Umbilical cord (tissue), 2 donors: ENCODE data around the gene HS2ST1. TPM values are rescaled to one million over a fixed set of nuclear protein-coding genes. Genes with fewer than 3 reads are reported as not detected.

Source experiments
- DNase-seq: peaks from one replicate; pipeline ENCODE4 v3.0.0-alpha.2; 2015; ENCODE audit warnings: low spot score
- total RNA-seq: library from RNA; depleted of rRNA; stranded (reverse); fragments of >200 nt; gene quantifications from one replicate; pipeline ENCODE4 v1.2.3, GENCODE V29; 2014; ENCODE audit warnings: low replicate concordance; ENCODE audit not compliant: insufficient read depth

HS2ST1 gene
- total RNA-seq, 1 donor from 2014 or later, result 18.8 TPM

DNA sequence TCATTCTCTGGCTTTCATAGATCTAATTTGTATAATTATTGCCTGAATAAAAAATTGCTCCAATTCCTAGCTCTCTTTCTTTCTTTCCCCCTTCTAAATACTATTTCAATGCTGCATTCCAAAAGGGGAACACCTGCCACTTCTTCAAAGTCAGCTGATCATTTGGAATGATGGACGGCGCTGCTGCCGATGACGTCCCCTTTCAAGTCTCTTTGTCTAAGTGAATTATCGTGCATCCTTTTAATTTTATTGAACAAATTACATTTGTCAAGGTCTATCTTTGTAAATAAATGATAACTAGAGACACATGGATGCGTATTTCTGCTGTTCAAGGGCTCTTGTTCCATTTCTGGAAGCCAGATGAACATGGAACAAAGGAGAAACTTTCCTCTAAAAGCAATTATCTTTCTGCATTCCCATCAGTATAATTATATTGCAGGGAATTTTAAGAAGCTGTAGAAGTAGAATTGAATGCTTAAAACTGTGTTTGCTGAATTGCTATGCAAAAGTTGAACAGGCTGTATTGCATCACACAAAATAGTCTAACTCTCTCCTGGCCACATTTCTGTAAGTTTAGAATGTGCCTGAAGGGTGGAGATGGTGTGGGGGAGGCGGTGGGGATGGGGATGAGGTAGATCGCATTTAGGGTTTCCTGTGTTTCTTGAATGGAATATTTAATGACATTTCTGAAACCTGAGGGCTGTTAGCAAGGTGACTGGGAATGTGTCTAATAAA, 222.3 kb downstream of the HS2ST1 start:
- no peak for DNase-seq

DNA sequence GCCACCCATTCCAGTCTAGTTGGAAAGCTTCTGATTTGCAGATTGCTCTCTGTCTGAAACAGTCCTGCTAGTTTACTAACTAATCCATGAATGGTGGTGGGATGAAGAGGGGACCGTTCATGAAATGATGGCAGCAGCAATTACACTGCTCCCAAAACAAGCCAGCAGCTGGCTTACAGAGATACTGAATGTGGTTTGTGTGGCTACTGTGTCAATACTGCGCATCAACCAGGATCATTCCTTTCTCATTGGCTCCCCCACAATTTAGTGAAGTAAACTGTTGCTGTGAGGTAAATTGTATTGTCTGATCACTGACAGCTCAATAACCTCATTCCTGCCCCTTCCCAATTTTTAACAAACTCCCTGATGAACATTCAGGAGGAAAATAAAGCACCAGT, 222.9 kb downstream of the HS2ST1 start:
- DNase-seq, result no peak

DNA sequence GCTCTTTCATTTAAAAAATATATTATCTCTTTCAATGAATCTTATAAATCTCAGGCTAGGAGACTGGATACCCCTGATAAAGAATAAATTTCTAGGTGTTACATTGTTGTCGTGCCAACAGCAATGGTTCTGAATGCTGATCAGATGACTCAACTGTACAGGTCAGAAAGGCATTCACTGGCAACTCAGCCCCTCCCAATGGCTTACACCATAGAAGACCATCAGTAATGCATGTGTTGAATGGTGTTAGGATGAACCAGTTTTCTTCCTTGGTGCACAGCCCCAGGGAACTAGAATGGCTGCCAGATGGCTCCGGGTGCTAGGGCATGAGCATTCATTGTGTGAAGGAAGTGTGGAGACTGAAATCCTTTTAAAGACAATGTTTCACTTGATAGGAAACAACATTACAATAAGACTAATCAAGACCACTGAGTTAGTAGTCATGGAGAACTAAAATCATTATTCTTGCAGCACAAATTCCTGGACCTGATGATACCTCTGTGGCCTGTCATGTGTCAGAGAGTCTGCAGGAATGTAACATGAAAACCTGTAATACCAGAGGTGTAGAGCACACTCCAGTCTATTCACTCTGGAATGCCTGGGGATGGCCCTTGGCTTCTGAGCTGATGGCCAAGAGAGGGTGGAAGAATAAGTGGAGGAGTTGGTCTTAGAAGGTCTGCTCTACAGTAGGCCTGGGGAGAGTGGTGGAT, 226.6 kb downstream of the HS2ST1 start:
- no peak for DNase-seq

DNA sequence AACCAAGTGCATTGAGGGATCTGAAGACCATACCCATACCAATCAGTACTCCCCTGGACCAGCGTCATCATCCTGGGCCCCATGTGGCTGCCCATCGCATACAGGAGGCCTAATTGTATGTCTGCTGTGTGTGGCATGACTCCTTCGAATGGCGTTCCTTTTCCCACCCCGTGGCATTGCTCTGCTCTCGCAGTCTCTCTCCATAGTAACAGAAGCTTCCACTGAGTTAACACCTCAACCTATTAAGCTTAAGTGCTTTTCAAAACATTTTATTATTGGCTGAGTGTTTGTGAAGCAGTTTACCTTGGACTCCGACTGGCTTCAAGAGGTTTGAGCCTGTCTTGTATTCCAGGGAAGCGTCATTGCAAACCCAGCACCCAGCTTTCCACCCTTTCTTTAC, 227.1 kb downstream of the HS2ST1 start:
- no peak for DNase-seq

DNA sequence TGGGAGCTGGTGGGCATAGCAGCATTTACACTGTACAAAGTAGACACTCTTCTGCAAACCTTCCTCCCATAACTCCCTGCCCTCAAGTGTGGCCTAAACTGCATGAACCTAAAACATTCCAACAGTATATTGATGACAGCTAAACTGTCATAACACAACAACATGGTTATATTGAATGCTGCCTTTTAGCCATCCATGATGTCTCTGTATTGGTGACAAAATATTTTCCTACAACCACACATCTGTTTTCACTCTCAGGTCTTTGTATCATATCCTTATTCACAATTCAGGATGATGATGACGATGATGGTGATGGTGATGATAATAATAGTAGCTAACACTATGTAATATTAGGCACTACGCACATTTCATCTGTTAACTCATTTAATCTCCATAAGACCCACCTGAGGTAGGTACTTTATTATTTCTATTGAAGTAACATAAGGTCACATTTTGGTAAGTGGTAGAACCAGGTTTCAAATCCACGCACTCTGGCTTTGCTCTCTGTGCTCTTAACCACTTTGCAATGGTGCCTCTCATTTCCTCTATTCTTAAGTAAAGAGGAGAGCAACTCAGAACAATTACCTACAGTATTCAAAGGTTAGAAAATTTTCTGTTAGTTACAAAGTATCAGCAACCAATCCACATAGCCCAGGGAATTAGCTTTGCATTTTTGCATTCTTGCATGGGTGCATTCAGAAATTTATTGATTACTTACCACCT, 229.1 kb downstream of the HS2ST1 start:
- DNase-seq, result no peak

DNA sequence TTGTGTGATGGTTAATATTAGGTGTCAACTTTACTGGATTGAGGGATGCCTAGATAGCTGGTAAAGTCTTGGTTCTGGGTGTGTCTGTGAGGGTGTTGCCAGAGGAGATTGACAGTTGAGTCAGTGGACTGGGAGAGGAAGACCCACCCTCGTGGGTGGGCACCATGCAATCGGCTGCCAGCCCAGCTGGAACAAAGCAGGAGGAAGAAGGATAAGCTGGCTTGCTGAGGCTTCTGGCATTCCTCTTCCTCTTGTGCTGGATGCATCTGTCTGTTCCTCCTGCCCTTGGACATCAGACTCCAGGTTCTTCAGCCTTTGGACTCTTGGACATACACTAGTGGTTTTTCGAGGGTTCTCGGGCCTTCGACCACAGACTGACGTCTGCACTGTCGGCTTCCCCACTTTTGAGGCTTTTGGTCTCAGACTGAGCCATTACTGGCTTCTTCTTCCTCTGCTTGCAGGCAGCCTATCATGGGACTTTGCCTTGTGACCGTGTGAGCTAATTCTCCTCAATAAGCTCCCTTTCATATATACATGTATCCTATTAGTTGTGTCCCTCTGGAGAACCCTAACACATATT, 230.0 kb downstream of the HS2ST1 start:
- no peak for DNase-seq

DNA sequence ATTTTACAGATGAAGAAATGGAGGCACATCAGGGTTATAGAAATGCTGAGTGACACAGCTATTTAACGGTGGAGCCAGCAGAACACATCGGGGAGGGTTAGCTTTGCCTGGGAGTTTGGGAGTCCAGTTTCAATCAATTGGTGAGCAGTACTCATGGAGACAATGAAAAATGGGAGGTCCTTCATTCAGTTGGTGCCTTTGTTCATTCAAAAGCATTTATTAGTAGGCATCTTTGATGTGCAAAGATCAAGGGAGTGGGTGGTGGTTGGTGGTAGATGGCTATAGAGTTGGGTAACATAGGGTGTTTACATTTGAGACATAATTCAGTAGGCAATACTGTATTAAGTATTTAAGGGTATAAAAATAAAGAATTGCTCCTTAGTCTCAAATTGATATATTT, 230.5 kb downstream of the HS2ST1 start:
- no peak for DNase-seq

DNA sequence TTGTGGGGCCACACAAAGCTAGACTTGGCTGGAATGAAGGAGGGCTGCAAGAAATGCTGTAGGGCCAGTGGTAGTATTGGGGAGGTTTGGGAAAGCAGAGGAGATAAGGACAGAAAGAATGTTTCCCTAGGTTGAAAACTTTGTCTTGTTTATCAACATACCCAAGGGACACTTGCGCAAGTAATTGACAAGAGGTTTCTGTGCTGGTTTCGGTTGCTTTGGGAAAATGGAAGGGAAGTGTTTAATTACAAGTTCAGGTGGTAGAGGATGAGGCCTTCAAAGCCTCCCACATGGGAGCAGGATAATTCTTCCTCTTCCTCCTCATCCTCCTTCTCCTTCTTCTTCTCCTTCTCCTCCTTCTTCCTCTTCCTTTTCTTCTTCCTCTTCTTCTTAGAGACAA, 232.1 kb downstream of the HS2ST1 start:
- no peak for DNase-seq

DNA sequence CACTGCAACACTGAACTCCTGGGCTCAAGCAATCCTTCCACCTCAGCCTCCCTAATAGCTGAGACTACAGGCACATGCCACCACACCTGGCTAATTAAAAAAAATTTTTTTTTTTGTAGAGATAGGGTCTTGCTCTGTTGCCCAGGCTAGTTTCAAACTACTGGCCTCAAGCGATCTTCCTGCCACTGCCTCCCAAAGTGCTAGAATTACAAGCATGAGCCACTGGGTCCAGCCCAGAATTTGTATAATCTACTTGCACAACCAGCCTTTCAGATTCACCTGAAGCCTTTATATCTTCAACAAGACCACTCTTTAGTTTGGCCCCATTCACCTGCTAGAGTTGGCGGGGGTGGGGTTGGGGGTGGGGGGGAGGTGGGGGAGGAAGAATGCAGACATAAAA, 232.6 kb downstream of the HS2ST1 start:
- no peak for DNase-seq

DNA sequence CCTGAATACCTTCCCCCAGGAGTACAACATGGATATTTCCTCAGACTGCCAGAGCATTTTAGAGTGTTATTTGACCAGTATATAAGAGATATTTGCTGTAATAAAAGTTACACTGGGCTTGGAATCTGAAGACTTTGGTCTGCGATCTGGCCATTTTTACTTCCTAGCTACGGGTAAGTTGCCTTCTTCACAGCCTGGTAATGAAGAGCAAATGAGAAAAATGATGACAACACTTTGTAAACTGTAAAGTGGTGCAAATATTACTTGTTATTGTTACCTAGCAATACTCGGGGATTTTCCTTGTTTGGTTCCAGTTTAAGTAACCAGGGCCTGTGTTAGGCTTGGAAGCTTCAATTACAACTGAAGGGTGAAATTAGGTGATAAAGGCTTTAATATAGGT, 233.4 kb downstream of the HS2ST1 start:
- no peak for DNase-seq

DNA sequence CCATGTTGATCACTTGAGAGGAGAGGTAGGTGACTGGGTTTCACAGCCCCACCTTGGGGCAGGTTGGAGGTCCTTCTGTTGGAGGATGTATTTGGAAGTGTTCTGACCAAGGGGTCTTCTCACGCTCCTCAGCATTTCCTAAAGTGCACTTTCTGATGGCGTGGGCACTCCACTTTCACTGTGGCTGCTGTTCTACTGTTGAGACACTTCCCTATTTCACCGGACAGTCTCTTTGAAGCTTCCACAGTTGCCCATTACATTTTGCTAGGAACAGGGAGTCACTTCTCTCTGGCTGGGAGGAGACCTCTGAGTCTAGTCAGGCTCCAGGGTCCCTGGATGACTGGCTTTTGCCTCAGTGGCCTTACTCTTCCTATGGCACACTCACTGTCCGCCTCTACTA, 234.2 kb downstream of the HS2ST1 start:
- no peak for DNase-seq

DNA sequence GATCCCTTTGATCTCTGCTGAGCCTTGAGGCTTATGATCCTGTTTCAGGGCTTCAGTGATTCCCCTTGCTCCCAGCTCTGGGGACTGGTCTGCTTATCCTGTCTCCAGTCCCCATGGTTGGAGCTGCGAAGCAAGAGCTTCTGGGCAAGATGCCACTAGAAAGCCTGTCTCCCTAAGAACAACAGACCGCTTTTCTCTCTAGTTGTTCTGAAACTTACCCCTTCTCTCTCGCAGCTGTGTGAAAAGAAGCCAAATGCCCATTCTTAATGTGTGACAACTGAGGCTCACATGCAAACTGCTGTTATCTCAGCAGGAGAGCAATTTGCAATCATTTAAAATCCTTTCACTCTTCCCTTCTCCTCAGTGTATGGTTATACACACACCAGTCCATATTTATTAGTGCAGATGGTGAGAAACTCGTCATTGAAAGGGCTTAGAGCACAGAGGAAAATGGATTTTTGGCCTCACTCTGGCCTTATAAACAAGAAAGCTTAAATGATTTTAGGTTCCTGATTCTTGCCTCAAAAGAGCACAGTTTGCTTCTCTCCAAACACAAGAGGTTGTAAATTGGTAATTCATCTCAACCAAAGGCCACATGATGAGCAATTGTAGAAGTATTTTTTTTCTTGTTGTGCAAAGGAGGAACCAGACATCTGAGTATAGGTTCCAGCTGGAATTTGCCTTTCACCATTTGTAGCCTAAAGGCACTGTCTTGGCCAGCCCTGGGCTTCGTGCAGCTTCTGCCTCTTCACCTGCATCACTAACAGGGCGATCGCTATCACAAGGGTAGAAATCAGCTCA, 235.0 kb downstream of the HS2ST1 start:
- DNase-seq, result peak; percentile 95

DNA sequence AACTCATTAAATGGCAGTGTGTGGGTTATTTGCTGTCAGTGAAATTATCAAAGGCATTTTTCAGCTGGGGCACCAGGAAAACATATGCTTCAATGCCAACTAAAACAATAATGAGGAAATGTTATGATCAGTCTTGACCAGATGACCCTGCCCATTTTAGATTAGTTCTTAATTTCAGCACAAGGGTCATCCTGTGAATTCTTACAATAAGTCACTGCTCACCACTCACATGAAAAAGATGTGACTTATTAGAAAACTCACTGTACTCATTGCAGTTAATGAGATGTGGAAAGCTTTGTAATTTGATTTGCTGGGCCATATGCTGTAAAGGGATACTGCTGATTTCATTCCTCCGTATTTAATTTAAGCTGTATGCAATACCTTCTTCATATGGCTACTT, 235.7 kb downstream of the HS2ST1 start:
- DNase-seq, result no peak

DNA sequence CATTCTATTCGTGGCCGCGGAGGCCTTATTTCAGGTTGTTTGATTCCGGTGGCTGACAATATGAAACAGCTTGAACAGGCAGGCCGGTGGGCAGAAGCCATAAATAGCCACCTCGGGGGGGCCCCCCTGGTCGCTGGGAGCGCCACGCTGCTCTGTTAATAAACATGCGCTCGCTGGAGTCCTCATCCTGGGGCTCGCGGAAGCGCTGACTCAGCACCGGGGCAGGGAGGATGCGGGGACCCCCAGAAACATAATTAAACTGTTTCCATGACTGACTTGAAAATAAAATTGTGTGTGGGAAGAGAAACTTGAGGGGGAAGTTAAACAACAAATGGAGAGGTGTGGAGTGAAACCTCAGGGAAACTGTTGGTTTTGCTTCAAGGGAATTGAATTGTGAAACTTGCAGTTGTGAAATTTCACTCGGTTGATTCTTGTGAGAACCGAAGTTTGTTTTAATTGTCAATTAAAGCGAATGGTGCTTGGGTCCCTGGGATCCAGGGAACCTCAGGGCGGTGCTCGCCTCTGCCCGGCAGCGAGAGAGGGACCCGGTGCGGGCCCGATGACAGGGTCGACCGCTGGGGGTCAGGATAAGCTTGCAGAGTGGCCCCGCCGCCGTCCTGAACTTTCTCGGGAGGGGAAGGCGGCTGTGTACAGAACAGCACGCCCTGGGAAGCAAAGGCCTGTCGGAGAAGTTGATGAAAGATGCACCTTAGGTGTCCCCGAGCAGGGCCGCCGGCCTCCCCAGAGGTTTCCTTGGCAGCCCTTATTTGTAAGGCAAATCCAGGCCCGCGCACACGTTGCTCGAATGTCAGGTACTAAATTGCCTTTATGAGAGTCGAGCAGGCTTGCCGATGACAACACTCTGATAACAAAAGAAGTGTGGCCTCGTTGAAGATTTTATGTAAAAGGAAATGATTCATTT, 237.3 kb downstream of the HS2ST1 start:
- peak; percentile 82 for DNase-seq

DNA sequence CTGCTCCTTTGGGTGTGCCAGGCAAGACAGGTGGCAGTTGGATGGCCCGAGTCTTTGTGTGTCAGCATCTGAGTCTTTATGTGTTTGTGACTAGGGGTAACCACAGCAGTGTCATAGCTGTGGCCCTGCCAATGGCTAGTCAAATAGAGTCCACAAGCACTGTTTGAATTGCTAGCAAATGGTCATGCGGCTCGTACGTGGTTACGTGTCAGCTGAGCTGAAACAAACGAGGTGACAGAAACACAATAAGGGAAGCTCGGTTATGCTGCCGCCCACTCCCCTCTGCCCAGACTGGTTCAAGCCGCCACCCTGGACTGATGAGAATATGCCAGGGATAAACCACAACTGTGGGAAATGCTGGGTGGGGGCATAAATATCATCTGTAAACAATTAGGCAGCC, 239.9 kb downstream of the HS2ST1 start:
- DNase-seq, result no peak

DNA sequence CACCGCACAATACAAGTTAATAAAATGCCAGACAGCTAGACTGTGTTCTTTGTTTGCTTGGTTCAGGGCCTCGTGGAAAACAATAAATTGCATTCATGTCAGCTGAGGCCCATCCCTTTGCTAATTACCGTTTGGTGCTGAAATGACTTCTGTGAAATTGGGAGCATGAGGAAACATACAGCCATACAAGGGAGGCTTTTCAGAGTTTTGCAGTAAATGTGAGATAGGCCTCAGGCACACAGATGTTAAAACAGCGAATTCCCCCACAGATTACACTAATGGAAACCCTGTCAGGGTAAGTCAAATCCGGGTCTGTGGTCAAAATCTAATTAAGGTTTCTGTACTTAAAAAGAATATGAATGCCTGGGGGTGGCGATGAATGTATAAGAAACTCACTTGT, 240.7 kb downstream of the HS2ST1 start:
- no peak for DNase-seq

DNA sequence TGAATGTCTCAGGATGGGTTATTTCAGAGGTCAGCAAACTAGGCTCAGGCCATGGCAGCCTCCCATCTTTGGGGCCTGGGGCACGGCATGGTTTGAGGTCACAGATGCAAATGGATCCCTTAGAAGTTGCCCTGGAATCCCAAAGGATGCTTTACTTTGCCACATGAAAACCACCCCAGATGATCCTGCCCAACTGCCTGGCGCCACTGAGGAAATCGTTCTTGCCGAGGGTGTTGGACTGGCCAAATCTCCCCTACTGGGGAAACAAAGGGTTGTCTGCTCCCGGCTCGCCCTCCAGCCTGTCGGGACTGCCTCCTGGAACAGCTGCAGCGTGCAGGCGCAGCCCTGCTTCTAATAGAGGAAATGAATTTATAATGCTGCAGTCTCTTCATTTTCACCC, 241.2 kb downstream of the HS2ST1 start:
- no peak for DNase-seq

DNA sequence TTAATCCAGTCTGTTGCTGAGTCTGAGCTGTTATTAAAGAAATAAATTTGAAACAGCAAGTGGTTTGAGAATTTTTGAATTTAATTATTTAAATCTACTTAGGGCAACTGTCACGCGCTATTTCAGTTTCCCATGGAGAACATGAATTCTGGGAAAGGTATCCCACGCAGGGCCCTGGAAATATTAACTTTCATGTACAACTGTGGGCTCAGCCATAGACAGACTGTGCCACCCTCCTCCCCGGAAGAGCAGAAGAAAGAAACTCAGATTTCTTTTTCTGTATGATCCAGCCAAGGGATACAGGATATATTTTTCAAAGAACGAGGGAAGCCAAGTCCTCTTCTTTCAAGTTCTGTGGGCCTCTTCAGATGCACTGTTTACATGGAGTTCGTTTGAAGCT, 241.7 kb downstream of the HS2ST1 start:
- no peak for DNase-seq

DNA sequence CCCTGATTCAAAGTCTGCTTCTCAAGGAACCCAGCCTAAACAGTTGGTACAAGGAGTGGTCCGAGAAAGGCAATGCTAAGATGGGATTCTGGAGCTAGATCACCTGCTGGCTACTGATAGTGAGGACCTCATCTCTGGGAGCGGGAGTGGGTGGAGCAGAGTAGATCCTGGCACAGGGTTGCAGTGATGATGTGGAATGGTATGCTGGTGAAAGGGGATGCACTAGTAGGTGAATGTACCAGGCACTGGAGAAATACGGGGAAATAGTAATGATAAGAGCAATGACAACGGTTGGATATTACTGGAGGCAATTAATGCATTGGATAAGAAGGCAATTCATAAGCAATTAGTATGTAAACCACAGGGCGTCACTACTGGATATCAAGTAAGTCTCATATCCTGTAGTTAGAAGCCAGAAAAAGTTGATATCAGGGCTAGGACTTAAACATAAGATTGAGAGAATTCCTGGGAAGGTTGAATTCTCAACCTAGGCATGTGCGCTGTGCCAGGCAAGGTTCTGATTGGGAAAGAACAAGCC, 245.0 kb downstream of the HS2ST1 start:
- no peak for DNase-seq
